Trophoblast cell (in vitro differentiated cells and primary cell): ENCODE results near the gene TRMT10A.

Source experiments
- DNase-seq, 2 donors: peaks; one replicate each; pipeline ENCODE4 v3.0.0-alpha.2; 2016
- H2AFZ ChIP-seq: 2 replicates; pipeline ENCODE4 v1.6.1; 2013; ENCODE audit warnings: low read length, moderate library complexity, mild to moderate bottlenecking; ENCODE audit not compliant: insufficient read depth, poor library complexity
- H2AK5ac ChIP-seq: 2 replicates; pipeline ENCODE4 v1.6.1; 2013; ENCODE audit warnings: mild to moderate bottlenecking, low read length
- H2BK120ac ChIP-seq: 2 replicates; pipeline ENCODE4 v1.6.1; 2013; ENCODE audit warnings: low read length, mild to moderate bottlenecking, moderate library complexity; ENCODE audit not compliant: insufficient read depth, poor library complexity
- H2BK12ac ChIP-seq: 2 replicates; pipeline ENCODE4 v1.6.1; 2013; ENCODE audit warnings: mild to moderate bottlenecking, low read length, moderate library complexity
- H2BK5ac ChIP-seq: 2 replicates; pipeline ENCODE4 v1.6.1; 2013; ENCODE audit warnings: low read length, low read depth, moderate library complexity, mild to moderate bottlenecking; ENCODE audit not compliant: poor library complexity
- H3K14ac ChIP-seq: 2 replicates; pipeline ENCODE4 v1.6.1; 2013; ENCODE audit warnings: mild to moderate bottlenecking, low read length
- H3K18ac ChIP-seq: 2 replicates; pipeline ENCODE4 v1.6.1; 2013; ENCODE audit warnings: mild to moderate bottlenecking, low read length
- H3K23ac ChIP-seq: 2 replicates; pipeline ENCODE4 v1.6.1; 2013; ENCODE audit warnings: low read length
- H3K27ac ChIP-seq: 2 replicates; pipeline ENCODE4 v1.5.1; 2013; ENCODE audit warnings: low read depth, mild to moderate bottlenecking, inconsistent platforms, low read length, moderate library complexity
- H3K27me3 ChIP-seq: 2 replicates; pipeline ENCODE4 v1.6.1; 2013; ENCODE audit warnings: inconsistent platforms, mild to moderate bottlenecking, low read length, moderate library complexity; ENCODE audit not compliant: insufficient read depth
- H3K36me3 ChIP-seq, 2 experiments: 1 replicate in 1 of 2; 2 replicates in 1 of 2; pipeline ENCODE4 v1.6.1; 2013; ENCODE audit warnings: low read length in 2 of 2, mild to moderate bottlenecking in 2 of 2, moderate library complexity in 1 of 2; ENCODE audit not compliant: insufficient read depth in 2 of 2, control insufficient read depth in 1 of 2
- H3K4ac ChIP-seq: 2 replicates; pipeline ENCODE4 v1.6.1; 2013; ENCODE audit warnings: low read depth, mild to moderate bottlenecking, low read length, moderate library complexity
- H3K4me1 ChIP-seq, 2 experiments: 1 replicate in 1 of 2; 2 replicates in 1 of 2; pipeline ENCODE4 v1.6.1; 2013; ENCODE audit warnings: low read length in 2 of 2, mild to moderate bottlenecking in 2 of 2, moderate library complexity in 1 of 2; ENCODE audit not compliant: insufficient read depth in 2 of 2, control insufficient read depth in 1 of 2
- H3K4me2 ChIP-seq: 2 replicates; pipeline ENCODE4 v1.6.1; 2013; ENCODE audit warnings: inconsistent platforms, mild to moderate bottlenecking, low read length, moderate library complexity
- H3K4me3 ChIP-seq: 2 replicates; pipeline ENCODE4 v1.5.1; 2013; ENCODE audit warnings: mild to moderate bottlenecking, low read depth, low read length, inconsistent platforms
- H3K79me1 ChIP-seq: one replicate; pipeline ENCODE4 v1.6.1; 2013; ENCODE audit warnings: low read length
- H3K79me2 ChIP-seq: 2 replicates; pipeline ENCODE4 v1.6.1; 2013; ENCODE audit warnings: low read length, mild to moderate bottlenecking; ENCODE audit not compliant: control insufficient read depth, insufficient read depth, poor library complexity
- H3K9ac ChIP-seq: 2 replicates; pipeline ENCODE4 v1.6.1; 2013; ENCODE audit warnings: mild to moderate bottlenecking, low read length
- H3K9me3 ChIP-seq: 2 replicates; pipeline ENCODE4 v1.6.1; 2013; ENCODE audit warnings: low read depth, mild to moderate bottlenecking, control low read depth, inconsistent platforms, low read length; ENCODE audit not compliant: insufficient read depth
- H4K12ac ChIP-seq: 2 replicates; pipeline ENCODE4 v1.6.1; 2013; ENCODE audit warnings: low read depth, mild to moderate bottlenecking, low read length, moderate library complexity
- H4K8ac ChIP-seq: 2 replicates; pipeline ENCODE4 v1.6.1; 2013; ENCODE audit warnings: low read depth, mild to moderate bottlenecking, low read length, moderate library complexity
- H4K91ac ChIP-seq: one replicate; pipeline ENCODE4 v1.6.1; 2013; ENCODE audit warnings: low read depth, mild to moderate bottlenecking, low read length, moderate library complexity
- WGBS: extraction: QIAGEN DNeasy Blood & Tissue Kit; methylation state at CpG from one replicate; pipeline ENCODE4 v1.1.7; 2013; ENCODE audit warnings: missing lambda C conversion rate; ENCODE audit not compliant: insufficient read length, insufficient coverage; ENCODE audit errors: extremely low coverage; 5-methylcytosine and 5-hydroxymethylcytosine counted together

The TRMT10A gene

GRCh38 chr4:99591757-99592156 is 27.9 kb upstream of the TRMT10A start:
- Histone ChIP-seq H2AFZ (no peak overlapping the region), H3K4me1 (no peaks in the 10 kb centered on the region), H4K91ac (no peak overlapping the region), H3K79me2 (no peaks in the 10 kb centered on the region), H3K27me3 (no peaks in the 10 kb centered on the region), H3K14ac (no peak overlapping the region), H3K27ac (no peak overlapping the region), H3K9me3 (no peaks in the 10 kb centered on the region), H2BK5ac (no peak overlapping the region), H3K4ac (no peak overlapping the region), H2AK5ac (no peak overlapping the region), H3K9ac (no peak overlapping the region), H3K79me1 (no peaks in the 10 kb centered on the region), H2BK120ac (no peak overlapping the region), H3K23ac (no peak overlapping the region), H4K12ac (no peak overlapping the region), H3K4me2 (no peak overlapping the region), H3K36me3 (no peaks in the 10 kb centered on the region), H4K8ac (no peak overlapping the region), H2BK12ac (no peak overlapping the region), H3K18ac (no peak overlapping the region), H3K4me3 (no peak overlapping the region)
- WGBS = no CpG with 5 or more reads among the region's 3 CpGs
- DNase-seq = no peak

DNA sequence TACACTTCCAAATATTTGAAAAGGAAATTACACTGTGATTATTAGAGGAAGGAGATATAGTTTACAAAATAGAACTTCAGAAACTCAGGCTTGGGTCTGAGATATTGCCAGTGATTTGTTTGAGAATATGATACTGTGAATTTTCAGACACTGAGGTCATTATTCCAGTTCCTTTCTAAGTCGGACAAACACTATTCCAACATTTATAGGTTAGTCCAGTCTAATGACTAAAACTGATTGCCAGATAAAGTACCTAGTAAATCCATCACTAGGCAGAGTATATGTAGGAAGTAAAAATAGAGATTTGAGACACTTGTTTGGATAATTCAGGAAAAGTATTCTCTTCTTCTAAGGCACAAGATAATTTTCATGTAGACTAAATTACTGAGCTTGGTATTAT is 24.0 kb upstream of the TRMT10A start:
- Histone ChIP-seq H4K91ac (no peak overlapping the region), H2BK12ac (no peak overlapping the region), H3K18ac (no peak overlapping the region), H3K4me3 (no peak overlapping the region), H2AK5ac (no peak overlapping the region), H3K27ac (no peak overlapping the region), H3K4me2 (no peak overlapping the region), H3K27me3 (no peaks in the 10 kb centered on the region), H3K23ac (no peak overlapping the region), H4K8ac (no peak overlapping the region), H3K4ac (no peak overlapping the region), H2BK5ac (no peak overlapping the region), H2BK120ac (no peak overlapping the region), H3K9ac (no peak overlapping the region), H3K9me3 (no peaks in the 10 kb centered on the region), H3K14ac (no peak overlapping the region), H3K4me1 (no peaks in the 10 kb centered on the region), H3K79me2 (no peaks in the 10 kb centered on the region), H4K12ac (no peak overlapping the region), H3K36me3 (no peaks in the 10 kb centered on the region), H3K79me1 (no peaks in the 10 kb centered on the region), H2AFZ (no peak overlapping the region)
- DNase-seq = no peak
- WGBS = no CpG with 5 or more reads among the region's 1 CpG

DNA sequence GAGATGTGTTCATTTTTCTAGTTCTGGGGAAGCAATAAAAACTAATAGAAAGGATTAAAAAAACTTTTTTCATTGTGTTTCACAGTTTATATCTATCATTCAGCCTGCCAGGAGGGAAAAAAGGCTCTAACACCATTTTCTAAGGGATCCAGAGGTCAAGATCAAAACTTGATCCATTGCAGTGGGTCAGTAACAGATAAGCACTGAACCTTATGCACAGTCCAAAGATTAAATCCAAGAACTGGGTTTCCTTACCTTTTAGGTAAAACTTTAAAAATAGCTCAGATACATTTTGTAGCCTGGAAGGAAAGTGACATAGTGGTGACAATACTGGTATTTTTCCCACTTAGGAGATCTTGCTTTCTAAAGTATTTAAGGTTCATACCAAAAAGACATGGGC is 23.5 kb upstream of the TRMT10A start:
- H3K4me2 ChIP-seq = no peak overlapping the region
- H3K27me3 ChIP-seq = no peaks in the 10 kb centered on the region
- no peak overlapping the region for H3K23ac ChIP-seq
- H3K9ac ChIP-seq = no peak overlapping the region
- no peaks in the 10 kb centered on the region for H3K9me3 ChIP-seq
- no peaks in the 10 kb centered on the region for H3K79me2 ChIP-seq
- H2BK120ac ChIP-seq = no peak overlapping the region
- H3K4ac ChIP-seq = no peak overlapping the region
- no peak overlapping the region for H2AFZ ChIP-seq
- no peak overlapping the region for H2BK12ac ChIP-seq
- no peak overlapping the region for H3K27ac ChIP-seq
- no peak overlapping the region for H2AK5ac ChIP-seq
- no peak overlapping the region for H3K4me3 ChIP-seq
- H3K36me3 ChIP-seq = no peaks in the 10 kb centered on the region
- no peak overlapping the region for H4K12ac ChIP-seq
- no peak overlapping the region for H3K18ac ChIP-seq
- H4K91ac ChIP-seq = no peak overlapping the region
- H3K79me1 ChIP-seq = no peaks in the 10 kb centered on the region
- no peak overlapping the region for H4K8ac ChIP-seq
- H2BK5ac ChIP-seq = no peak overlapping the region
- no peaks in the 10 kb centered on the region for H3K4me1 ChIP-seq
- DNase-seq = no peak
- no peak overlapping the region for H3K14ac ChIP-seq

DNA sequence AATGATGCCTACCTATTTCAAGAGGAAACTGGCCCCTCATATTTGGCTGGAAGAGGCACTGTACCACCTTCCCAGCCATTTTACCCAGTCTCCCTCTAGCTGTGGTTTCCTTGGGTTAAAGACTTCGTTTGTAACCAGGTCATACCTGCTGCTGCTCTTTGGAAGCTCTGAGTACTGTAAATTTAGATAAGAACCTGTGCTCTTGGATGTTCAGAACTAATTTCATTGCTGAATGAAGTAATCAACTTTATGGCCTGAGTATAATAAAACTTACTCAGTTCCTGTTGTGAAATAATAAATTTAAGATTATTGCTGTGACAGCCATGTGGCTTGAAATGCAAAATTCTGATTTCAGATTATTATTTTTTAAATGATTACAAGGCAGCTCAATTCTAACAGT is 23.0 kb upstream of the TRMT10A start:
- no peak overlapping the region for H4K91ac ChIP-seq
- H3K27ac ChIP-seq = no peak overlapping the region
- no peak overlapping the region for H3K4me3 ChIP-seq
- H3K4me2 ChIP-seq = no peak overlapping the region
- no peaks in the 10 kb centered on the region for H3K9me3 ChIP-seq
- no CpG with 5 or more reads among the region's 1 CpG for WGBS
- no peaks in the 10 kb centered on the region for H3K79me1 ChIP-seq
- no peak overlapping the region for H4K12ac ChIP-seq
- no peak overlapping the region for H2BK120ac ChIP-seq
- no peak overlapping the region for H2AK5ac ChIP-seq
- no peak overlapping the region for H3K14ac ChIP-seq
- H3K4me1 ChIP-seq = no peaks in the 10 kb centered on the region
- H2BK12ac ChIP-seq = no peak overlapping the region
- no peaks in the 10 kb centered on the region for H3K36me3 ChIP-seq
- no peak overlapping the region for H3K9ac ChIP-seq
- no peak overlapping the region for H2AFZ ChIP-seq
- H3K18ac ChIP-seq = no peak overlapping the region
- H2BK5ac ChIP-seq = no peak overlapping the region
- H3K79me2 ChIP-seq = no peaks in the 10 kb centered on the region
- no peak overlapping the region for H3K23ac ChIP-seq
- no peaks in the 10 kb centered on the region for H3K27me3 ChIP-seq
- H3K4ac ChIP-seq = no peak overlapping the region
- no peak for DNase-seq
- H4K8ac ChIP-seq = no peak overlapping the region

DNA sequence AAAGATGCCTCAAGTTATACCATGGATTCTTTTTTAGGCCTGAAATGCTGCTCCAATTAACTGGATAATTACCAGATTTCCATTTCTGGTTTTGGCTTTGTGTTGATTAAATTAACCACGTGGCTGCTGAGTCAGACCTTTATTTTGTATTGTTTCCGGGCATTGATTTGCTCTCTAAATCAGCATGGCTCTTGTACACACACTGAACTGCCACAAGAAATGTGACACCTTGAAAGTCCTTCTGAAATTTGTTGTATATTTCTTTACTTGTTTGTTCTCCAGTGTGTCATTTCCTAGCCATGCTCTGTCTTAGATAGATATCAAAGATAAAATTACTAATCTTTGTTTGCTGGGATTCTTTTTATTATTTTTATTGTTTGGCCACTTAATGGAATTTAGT is 22.5 kb upstream of the TRMT10A start:
- Histone ChIP-seq H3K9me3 (no peaks in the 10 kb centered on the region), H2BK120ac (no peak overlapping the region)

More for the DNA sequence above, 22.5 kb upstream of the TRMT10A start:
- H2AFZ ChIP-seq = no peak overlapping the region
- no peaks in the 10 kb centered on the region for H3K79me2 ChIP-seq
- no peaks in the 10 kb centered on the region for H3K36me3 ChIP-seq
- no peak overlapping the region for H4K12ac ChIP-seq
- no peak overlapping the region for H4K8ac ChIP-seq
- H2AK5ac ChIP-seq = no peak overlapping the region
- no peaks in the 10 kb centered on the region for H3K79me1 ChIP-seq
- H3K14ac ChIP-seq = no peak overlapping the region
- H3K4me1 ChIP-seq = no peaks in the 10 kb centered on the region
- H3K23ac ChIP-seq = no peak overlapping the region
- H2BK5ac ChIP-seq = no peak overlapping the region
- H3K27me3 ChIP-seq = no peaks in the 10 kb centered on the region
- H3K4ac ChIP-seq = no peak overlapping the region
- no peak overlapping the region for H3K4me3 ChIP-seq
- no peak overlapping the region for H2BK12ac ChIP-seq
- no peak overlapping the region for H3K18ac ChIP-seq
- H4K91ac ChIP-seq = no peak overlapping the region
- DNase-seq = no peak
- H3K27ac ChIP-seq = no peak overlapping the region
- H3K9ac ChIP-seq = no peak overlapping the region
- no CpG with 5 or more reads among the region's 2 CpGs for WGBS
- no peak overlapping the region for H3K4me2 ChIP-seq
